ENCODE measurements around the gene RPUSD4.

RPUSD4 gene

DNA sequence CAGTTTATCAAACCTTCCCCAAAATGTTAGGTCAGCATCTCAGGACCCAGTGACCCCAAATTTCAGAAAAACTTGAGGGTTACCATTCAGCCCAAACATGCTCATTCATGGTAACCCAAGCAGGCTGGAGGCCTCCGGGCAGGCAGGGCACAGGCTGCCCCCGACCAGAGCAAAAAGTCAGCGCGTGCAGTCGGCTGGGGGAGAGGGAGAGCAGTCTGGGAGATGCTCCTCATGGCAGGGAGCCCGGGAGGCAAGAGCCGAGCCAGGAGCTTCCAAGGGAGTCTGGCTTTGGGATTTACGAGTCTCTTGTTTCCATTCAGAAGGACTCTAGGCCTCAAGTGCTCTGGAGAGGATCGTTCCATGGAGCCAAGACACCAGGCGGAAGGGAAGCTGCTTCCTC lies 45.7 kb downstream of the RPUSD4 start:
- Histone ChIP-seq H3K4me3 (ENCODE audit: low read length) (no peak overlapping the region), H3K27me3 (ENCODE audit: control insufficient read depth, insufficient read depth, low read length) (no peaks in the 10 kb centered on the region), H3K36me3 (ENCODE audit: control insufficient read depth, insufficient read depth, low read length) (no peaks in the 10 kb centered on the region), H3K4me1 (ENCODE audit: control insufficient read depth, insufficient read depth, low read length) (peaks cover 2% of the 10 kb centered on the region), H3K9me3 (ENCODE audit: control insufficient read depth, insufficient read depth, low read length) (no peaks in the 10 kb centered on the region), H3K27ac (ENCODE audit: low read length) (no peak overlapping the region)
- no peak for DNase-seq (ENCODE audit: low read depth, low spot score)
- no CpG with 5 or more reads among the region's 10 CpGs for WGBS (ENCODE audit: insufficient coverage, insufficient read length)

DNA sequence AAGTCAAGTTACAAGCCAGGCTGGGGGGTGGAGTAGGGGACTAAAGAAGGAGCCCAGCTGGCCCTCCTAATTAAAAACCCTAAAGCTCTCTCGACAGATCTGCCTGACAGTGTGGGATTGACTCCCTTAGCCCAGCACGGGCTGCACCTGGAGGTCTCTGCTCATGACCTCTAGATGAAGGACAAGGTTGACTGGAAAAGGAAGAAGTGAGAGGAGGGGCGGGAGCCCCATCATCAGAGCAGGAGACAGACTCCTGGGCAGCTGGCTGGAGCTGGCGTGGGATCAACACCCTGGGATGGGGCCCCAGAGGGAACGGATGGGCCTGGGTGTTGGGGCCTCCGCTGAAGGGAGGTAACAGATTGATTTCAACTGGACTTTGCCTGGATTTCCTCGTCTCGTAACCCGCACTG lies 46.1 kb downstream of the RPUSD4 start:
- Histone ChIP-seq H3K27me3 (ENCODE audit: control insufficient read depth, insufficient read depth, low read length) (no peaks in the 10 kb centered on the region), H3K9me3 (ENCODE audit: control insufficient read depth, insufficient read depth, low read length) (no peaks in the 10 kb centered on the region), H3K4me3 (ENCODE audit: low read length) (no peak overlapping the region), H3K36me3 (ENCODE audit: control insufficient read depth, insufficient read depth, low read length) (no peaks in the 10 kb centered on the region), H3K4me1 (ENCODE audit: control insufficient read depth, insufficient read depth, low read length) (peaks cover 3% of the 10 kb centered on the region), H3K27ac (ENCODE audit: low read length) (no peak overlapping the region)
- WGBS (ENCODE audit: insufficient coverage, insufficient read length): no CpG with 5 or more reads among the region's 9 CpGs
- no peak for DNase-seq (ENCODE audit: low read depth, low spot score)

DNA sequence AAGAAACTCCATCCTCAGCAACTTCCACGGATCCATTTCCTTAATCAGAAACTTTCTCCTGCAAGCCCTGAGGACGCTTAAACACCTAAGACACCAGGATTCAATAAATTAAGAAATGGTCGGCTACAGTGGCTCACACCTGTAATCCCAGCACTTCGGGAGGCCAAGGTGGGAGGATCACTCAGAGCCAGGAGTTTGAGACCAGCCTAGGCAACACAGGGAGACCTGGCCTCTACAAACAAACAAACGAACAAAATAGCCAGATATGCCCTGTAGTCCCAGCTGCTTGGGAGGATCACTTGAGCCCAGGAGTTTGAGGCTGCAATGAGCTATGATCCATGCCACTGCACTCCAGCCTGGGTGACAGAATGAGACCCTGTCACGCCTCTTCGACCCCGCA lies 46.7 kb downstream of the RPUSD4 start:
- Histone ChIP-seq H3K9me3 (ENCODE audit: control insufficient read depth, insufficient read depth, low read length) (no peaks in the 10 kb centered on the region), H3K36me3 (ENCODE audit: control insufficient read depth, insufficient read depth, low read length) (no peaks in the 10 kb centered on the region), H3K4me3 (ENCODE audit: low read length) (no peak overlapping the region), H3K27ac (ENCODE audit: low read length) (no peak overlapping the region), H3K27me3 (ENCODE audit: control insufficient read depth, insufficient read depth, low read length) (no peaks in the 10 kb centered on the region), H3K4me1 (ENCODE audit: control insufficient read depth, insufficient read depth, low read length) (peaks cover 3% of the 10 kb centered on the region)
- no CpG with 5 or more reads among the region's 8 CpGs for WGBS (ENCODE audit: insufficient coverage, insufficient read length)
- DNase-seq (ENCODE audit: low read depth, low spot score): no peak

DNA sequence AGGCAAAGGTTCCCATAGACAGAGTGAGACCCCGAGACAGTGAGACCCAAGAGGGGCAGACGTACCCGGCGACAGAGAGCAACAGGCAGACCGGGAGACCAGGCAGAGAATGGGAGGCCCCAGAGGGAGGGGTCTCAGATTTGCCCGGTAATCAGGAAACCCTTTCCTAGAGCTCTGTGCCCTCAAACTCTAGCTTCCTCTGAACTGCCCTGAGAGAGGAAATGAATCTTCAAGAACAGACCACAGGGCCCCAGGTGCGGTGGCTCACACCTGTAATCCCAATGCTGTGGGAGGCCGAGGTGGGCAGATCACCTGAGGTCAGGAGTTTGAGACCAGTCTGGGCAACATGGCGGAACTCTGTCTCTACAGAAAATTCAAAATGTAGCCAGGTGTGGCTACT lies 47.7 kb downstream of the RPUSD4 start:
- no peaks in the 10 kb centered on the region for H3K27me3 ChIP-seq (ENCODE audit: control insufficient read depth, insufficient read depth, low read length)
- no peak overlapping the region for H3K4me3 ChIP-seq (ENCODE audit: low read length)
- no peaks in the 10 kb centered on the region for H3K9me3 ChIP-seq (ENCODE audit: control insufficient read depth, insufficient read depth, low read length)
- H3K4me1 ChIP-seq (ENCODE audit: control insufficient read depth, insufficient read depth, low read length): peaks cover 11% of the 10 kb centered on the region; the same call in 1 of the 2 replicates
- no peaks in the 10 kb centered on the region for H3K36me3 ChIP-seq (ENCODE audit: control insufficient read depth, insufficient read depth, low read length)
- H3K27ac ChIP-seq (ENCODE audit: low read length): no peak overlapping the region
- DNase-seq (ENCODE audit: low read depth, low spot score): no peak
- no CpG with 5 or more reads among the region's 9 CpGs for WGBS (ENCODE audit: insufficient coverage, insufficient read length)

DNA sequence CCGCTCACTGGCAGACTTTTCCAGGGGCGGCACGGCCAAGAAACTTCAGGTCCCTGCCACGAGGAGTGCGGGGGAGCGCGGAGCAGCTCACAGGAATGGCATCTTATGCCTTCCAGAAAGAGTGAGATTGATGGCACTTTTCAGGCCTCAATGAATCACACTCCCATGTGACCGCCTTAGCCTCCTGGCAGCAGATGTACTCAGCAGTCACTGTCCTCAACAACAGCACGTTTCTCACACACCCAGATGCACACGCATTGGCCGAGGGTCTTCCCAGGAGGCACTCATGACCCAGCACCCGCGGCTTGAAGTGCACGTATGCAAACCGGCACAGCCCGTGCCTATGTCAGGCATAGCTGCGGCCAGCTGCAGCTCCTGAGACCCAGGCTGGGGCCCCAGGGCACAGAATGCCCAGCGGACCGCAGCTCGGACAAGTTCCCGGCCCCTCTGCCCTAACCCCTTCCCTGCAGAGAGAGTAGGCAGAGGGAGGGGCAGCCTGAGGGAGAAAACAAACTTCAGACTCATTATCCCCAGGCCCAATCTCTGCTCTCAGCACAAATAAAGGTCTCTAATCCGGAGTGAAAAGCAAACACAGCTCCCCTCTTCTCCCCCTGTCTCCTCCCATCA lies 48.3 kb downstream of the RPUSD4 start:
- DNase-seq (ENCODE audit: low read depth, low spot score): no peak
- H3K36me3 ChIP-seq (ENCODE audit: control insufficient read depth, insufficient read depth, low read length): no peaks in the 10 kb centered on the region
- no peaks in the 10 kb centered on the region for H3K9me3 ChIP-seq (ENCODE audit: control insufficient read depth, insufficient read depth, low read length)
- H3K4me1 ChIP-seq (ENCODE audit: control insufficient read depth, insufficient read depth, low read length): peaks cover 13% of the 10 kb centered on the region; the same call in 1 of the 2 replicates
- no peak overlapping the region for H3K4me3 ChIP-seq (ENCODE audit: low read length)
- no peak overlapping the region for H3K27ac ChIP-seq (ENCODE audit: low read length)
- no CpG with 5 or more reads among the region's 22 CpGs for WGBS (ENCODE audit: insufficient coverage, insufficient read length)
- no peaks in the 10 kb centered on the region for H3K27me3 ChIP-seq (ENCODE audit: control insufficient read depth, insufficient read depth, low read length)

DNA sequence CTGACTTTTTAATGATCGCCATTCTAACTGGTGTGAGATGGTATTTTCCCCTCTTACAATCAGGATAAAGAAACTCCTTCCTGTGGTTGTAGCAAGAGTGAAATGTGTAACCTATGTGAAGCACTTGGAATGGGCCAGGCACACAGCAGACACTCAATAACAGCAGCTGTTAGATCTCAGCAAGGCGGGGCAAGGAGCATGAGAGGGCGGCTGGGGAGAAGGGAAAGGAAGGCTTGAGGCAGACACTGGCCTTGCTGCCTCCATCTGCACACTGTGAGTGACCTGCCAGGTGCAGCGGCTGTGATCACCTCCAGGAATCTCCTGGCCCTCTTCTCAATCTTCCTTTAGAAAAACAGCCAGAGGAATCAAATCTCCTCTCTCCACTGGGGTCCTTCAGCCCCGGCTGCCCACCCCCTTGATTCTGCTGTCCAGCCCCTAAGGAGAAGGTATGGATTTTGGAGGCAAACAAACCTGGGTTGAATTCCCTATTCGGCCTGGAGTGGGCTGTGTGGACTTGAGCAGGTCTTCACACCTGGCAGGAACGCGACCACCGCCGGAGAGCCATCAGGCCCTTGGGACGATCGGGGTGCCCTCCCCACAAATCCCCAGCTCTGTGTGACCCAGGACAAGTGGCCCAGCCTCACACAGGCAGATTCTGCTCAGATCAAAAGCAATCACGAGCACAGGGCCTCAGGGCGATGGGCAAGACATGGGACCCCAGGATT lies 49.0 kb downstream of the RPUSD4 start:
- DNase-seq (ENCODE audit: low read depth, low spot score): no peak
- H3K27ac ChIP-seq (ENCODE audit: low read length): no peak overlapping the region
- no peaks in the 10 kb centered on the region for H3K36me3 ChIP-seq (ENCODE audit: control insufficient read depth, insufficient read depth, low read length)
- H3K4me3 ChIP-seq (ENCODE audit: low read length): no peak overlapping the region
- H3K9me3 ChIP-seq (ENCODE audit: control insufficient read depth, insufficient read depth, low read length): no peaks in the 10 kb centered on the region
- H3K27me3 ChIP-seq (ENCODE audit: control insufficient read depth, insufficient read depth, low read length): no peaks in the 10 kb centered on the region
- peaks cover 13% of the 10 kb centered on the region; the same call in 1 of the 2 replicates for H3K4me1 ChIP-seq (ENCODE audit: control insufficient read depth, insufficient read depth, low read length)
- no CpG with 5 or more reads among the region's 14 CpGs for WGBS (ENCODE audit: insufficient coverage, insufficient read length)

DNA sequence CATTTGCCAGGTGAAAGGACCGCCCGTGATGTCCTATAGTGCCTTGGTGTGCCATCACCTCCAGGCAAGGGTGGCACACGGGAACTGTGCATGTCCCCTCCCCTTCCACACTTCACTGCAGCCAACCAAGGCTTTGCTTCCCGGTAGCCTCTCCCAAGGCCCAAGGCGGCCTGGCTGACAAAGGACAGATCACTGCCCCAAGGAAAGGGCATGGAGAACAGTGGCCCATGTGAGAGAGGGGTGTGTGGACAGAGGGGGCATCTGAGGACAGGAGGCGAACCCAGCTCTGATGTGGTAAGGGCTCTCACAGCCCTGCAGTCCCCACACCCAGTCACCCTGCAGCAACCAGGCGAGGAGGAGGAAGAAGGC lies 50.4 kb downstream of the RPUSD4 start:
- Histone ChIP-seq H3K36me3 (ENCODE audit: control insufficient read depth, insufficient read depth, low read length) (no peaks in the 10 kb centered on the region), H3K4me1 (ENCODE audit: control insufficient read depth, insufficient read depth, low read length) (peaks cover 13% of the 10 kb centered on the region; the same call in 1 of the 2 replicates), H3K27me3 (ENCODE audit: control insufficient read depth, insufficient read depth, low read length) (no peaks in the 10 kb centered on the region), H3K4me3 (ENCODE audit: low read length) (no peak overlapping the region), H3K27ac (ENCODE audit: low read length) (no peak overlapping the region), H3K9me3 (ENCODE audit: control insufficient read depth, insufficient read depth, low read length) (no peaks in the 10 kb centered on the region)
- no CpG with 5 or more reads among the region's 7 CpGs for WGBS (ENCODE audit: insufficient coverage, insufficient read length)
- DNase-seq (ENCODE audit: low read depth, low spot score): no peak

DNA sequence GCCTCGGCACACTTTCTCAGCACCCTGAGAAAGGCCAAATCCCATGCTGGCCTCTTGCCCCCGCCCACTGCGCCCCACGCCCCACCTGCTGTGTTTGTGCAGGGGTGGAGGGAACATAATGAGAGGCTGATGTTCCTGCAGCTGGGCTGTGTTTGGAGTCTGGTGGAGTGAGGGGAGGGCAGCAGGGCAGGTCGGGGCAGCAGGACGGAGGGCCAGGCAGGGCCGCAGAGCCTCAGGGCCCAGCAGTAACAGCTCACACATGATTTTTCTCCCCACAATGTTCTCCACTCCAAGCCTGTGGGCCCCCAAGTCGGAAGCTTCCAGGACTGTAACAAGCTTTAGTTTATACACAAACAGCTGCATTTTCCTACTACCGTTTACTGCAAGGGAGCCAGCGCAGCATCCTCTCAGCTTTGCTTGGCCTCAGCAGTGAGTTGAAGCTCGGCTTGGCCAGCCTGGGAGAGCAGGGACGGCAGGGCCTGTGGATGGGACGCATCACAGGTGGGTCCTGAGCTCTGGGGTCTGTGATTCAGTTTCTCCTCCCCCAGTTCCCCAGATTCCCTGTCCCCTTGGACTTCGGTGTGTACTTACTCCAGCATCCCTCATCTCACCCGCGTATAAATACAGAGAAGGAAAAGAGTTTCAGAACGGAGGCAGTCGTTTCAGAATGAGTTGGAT lies 51.0 kb downstream of the RPUSD4 start:
- Histone ChIP-seq H3K27ac (ENCODE audit: low read length) (no peak overlapping the region), H3K36me3 (ENCODE audit: control insufficient read depth, insufficient read depth, low read length) (no peaks in the 10 kb centered on the region), H3K27me3 (ENCODE audit: control insufficient read depth, insufficient read depth, low read length) (no peaks in the 10 kb centered on the region), H3K4me3 (ENCODE audit: low read length) (no peak overlapping the region), H3K9me3 (ENCODE audit: control insufficient read depth, insufficient read depth, low read length) (no peaks in the 10 kb centered on the region), H3K4me1 (ENCODE audit: control insufficient read depth, insufficient read depth, low read length) (peaks cover 13% of the 10 kb centered on the region; the same call in 1 of the 2 replicates)
- WGBS (ENCODE audit: insufficient coverage, insufficient read length): no CpG with 5 or more reads among the region's 18 CpGs
- no peak for DNase-seq (ENCODE audit: low read depth, low spot score)

DNA sequence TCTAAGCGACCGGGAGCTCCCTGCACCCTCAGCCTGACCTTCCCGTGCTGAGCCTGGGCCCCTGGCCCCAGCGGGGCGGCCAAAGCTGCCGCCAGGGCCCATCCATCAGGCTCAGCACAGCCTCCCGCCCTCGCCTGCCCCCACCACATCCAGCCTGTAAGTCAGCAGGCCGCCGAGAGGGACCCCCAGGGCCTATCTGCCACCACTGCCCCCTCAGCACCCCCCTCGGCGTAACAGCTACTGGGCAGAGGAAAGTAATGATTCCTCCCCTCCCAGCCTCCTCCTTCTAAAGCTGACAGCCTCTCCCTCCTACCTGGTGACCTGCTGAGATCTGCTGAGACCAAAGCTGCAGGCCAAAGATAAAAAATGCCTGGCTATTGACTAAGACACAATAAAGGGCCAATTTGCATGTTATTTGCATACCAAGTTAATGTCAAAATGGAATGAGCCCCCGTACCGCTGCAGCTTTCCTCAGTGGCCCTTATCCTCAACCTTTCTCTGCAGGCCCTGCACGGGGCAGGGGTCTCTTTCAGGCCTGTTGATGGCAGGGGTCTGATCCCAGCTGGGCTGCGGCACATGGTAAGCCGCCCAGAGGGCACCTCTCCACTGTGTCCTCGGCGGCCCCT lies 51.6 kb downstream of the RPUSD4 start:
- WGBS (ENCODE audit: insufficient coverage, insufficient read length): no CpG with 5 or more reads among the region's 19 CpGs
- Histone ChIP-seq H3K4me1 (ENCODE audit: control insufficient read depth, insufficient read depth, low read length) (peaks cover 13% of the 10 kb centered on the region; the same call in 1 of the 2 replicates), H3K27me3 (ENCODE audit: control insufficient read depth, insufficient read depth, low read length) (no peaks in the 10 kb centered on the region), H3K36me3 (ENCODE audit: control insufficient read depth, insufficient read depth, low read length) (no peaks in the 10 kb centered on the region), H3K9me3 (ENCODE audit: control insufficient read depth, insufficient read depth, low read length) (no peaks in the 10 kb centered on the region), H3K4me3 (ENCODE audit: low read length) (no peak overlapping the region), H3K27ac (ENCODE audit: low read length) (no peak overlapping the region)
- DNase-seq (ENCODE audit: low read depth, low spot score): no peak

DNA sequence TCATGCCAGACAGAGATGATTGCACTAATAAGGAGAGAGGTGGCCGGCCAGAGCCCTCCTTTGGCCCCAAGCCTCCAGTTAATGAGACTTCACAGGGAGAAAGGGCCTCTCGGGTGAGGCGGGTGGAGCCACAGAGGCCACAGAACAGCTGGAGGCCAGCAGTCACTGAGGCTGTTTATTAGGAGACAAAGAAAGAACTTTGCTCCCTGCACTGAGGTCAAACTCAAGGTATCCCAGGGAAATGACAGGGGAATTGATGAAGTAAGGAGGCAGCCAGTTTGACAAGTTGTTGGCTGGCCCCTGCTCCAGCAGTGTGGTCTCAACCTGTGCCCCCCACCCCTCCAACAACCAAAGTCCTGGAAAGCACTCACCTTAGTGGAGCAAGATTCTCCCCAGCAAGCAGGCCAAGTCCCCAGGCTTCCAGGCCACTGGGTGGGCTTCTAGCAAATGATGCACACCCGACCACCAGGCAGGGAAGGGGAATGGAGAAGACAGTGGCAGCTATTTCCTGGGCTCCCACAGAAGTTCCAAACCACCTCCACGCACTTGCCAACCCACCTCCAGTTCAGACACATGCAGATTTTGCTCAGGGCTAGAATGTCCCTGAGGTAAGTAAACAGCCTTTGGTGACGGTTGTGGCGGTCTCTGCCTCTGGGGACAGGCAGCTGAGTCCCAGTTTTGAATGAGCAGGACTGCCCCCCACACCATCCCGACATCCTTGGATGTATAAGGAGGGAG lies 53.2 kb downstream of the RPUSD4 start:
- no peak for DNase-seq (ENCODE audit: low read depth, low spot score)
- Histone ChIP-seq H3K9me3 (ENCODE audit: control insufficient read depth, insufficient read depth, low read length) (no peaks in the 10 kb centered on the region), H3K27ac (ENCODE audit: low read length) (no peak overlapping the region), H3K4me3 (ENCODE audit: low read length) (no peak overlapping the region), H3K36me3 (ENCODE audit: control insufficient read depth, insufficient read depth, low read length) (no peaks in the 10 kb centered on the region), H3K4me1 (ENCODE audit: control insufficient read depth, insufficient read depth, low read length) (peaks cover 13% of the 10 kb centered on the region; the same call in 1 of the 2 replicates), H3K27me3 (ENCODE audit: control insufficient read depth, insufficient read depth, low read length) (no peaks in the 10 kb centered on the region)
- no CpG with 5 or more reads among the region's 8 CpGs for WGBS (ENCODE audit: insufficient coverage, insufficient read length)
